Liver (tissue), 9 donors: ENCODE results near the gene NAXE. TPM values are rescaled to one million over a fixed set of nuclear protein-coding genes. Genes with fewer than 3 reads are reported as not detected.
"Not testable (repeated sequence)": the region's sequence is repeated elsewhere in the genome, so short reads cannot be mapped to it uniquely, and the experiment has no call there.

ENCODE experiments used
- DNase-seq: peaks from one replicate; pipeline ENCODE4 v3.0.0-alpha.2; 2017; ENCODE audit warnings: low spot score
- H3K27ac ChIP-seq, 2 donors: one replicate each; pipeline ENCODE4 v1.7.0; 2013; ENCODE audit warnings: inconsistent platforms in 2 of 2, low read length in 2 of 2, control low read depth in 1 of 2, low read depth in 1 of 2, mild to moderate bottlenecking in 1 of 2
- H3K27me3 ChIP-seq, 4 donors: one replicate each; pipeline versions ENCODE4 v1.6.1 to v1.7.0; 2013; ENCODE audit warnings: low read length in 3 of 4, inconsistent platforms in 1 of 4, mild to moderate bottlenecking in 1 of 4, moderate library complexity in 1 of 4; ENCODE audit not compliant: control insufficient read depth in 4 of 4, insufficient read depth in 4 of 4
- H3K36me3 ChIP-seq, 4 donors: one replicate each; pipeline versions ENCODE4 v1.6.1 to v1.7.0; 2013; ENCODE audit warnings: low read length in 3 of 4, mild to moderate bottlenecking in 3 of 4, low read depth in 1 of 4, moderate library complexity in 1 of 4; ENCODE audit not compliant: control insufficient read depth in 4 of 4, insufficient read depth in 3 of 4
- H3K4me1 ChIP-seq, 4 donors: one replicate each; pipeline versions ENCODE4 v1.6.1 to v1.7.0; 2013; ENCODE audit warnings: low read length in 3 of 4, mild to moderate bottlenecking in 3 of 4, moderate library complexity in 1 of 4; ENCODE audit not compliant: control insufficient read depth in 4 of 4, insufficient read depth in 4 of 4
- H3K4me3 ChIP-seq, 3 donors: one replicate each; pipeline versions ENCODE4 v1.6.1 to v1.7.0; 2013; ENCODE audit warnings: low read length in 3 of 3, control low read depth in 1 of 3, low read depth in 1 of 3, mild to moderate bottlenecking in 1 of 3
- H3K9ac ChIP-seq, 2 donors: one replicate each; pipeline ENCODE4 v1.7.0; 2013; ENCODE audit warnings: low read length in 2 of 2, mild to moderate bottlenecking in 2 of 2, moderate library complexity in 2 of 2, control low read depth in 1 of 2, low read depth in 1 of 2
- H3K9me3 ChIP-seq, 4 donors: one replicate each; pipeline versions ENCODE4 v1.6.1 to v1.7.0; 2013; ENCODE audit warnings: low read length in 3 of 4; ENCODE audit not compliant: control insufficient read depth in 4 of 4
- EGR1 ChIP-seq, 2 donors: IDR thresholded peaks; 2 replicates each; pipeline ENCODE4 v1.6.1; 2016 to 2018; ENCODE audit warnings: antibody characterized with exemption in 2 of 2, low read depth in 2 of 2
- FOXA2 ChIP-seq: IDR thresholded peaks from 2 replicates; pipeline ENCODE4 v1.6.1; 2016; ENCODE audit warnings: antibody characterized with exemption
- HNF4A ChIP-seq, 2 donors: conservative IDR thresholded peaks; 2 replicates each; pipeline ENCODE4 v1.6.1; 2016; ENCODE audit warnings: antibody characterized with exemption in 2 of 2, mild to moderate bottlenecking in 2 of 2
- HNF4G ChIP-seq: IDR thresholded peaks from 2 replicates; pipeline ENCODE4 v1.6.1; 2016; ENCODE audit warnings: antibody characterized with exemption
- JUND ChIP-seq, 2 donors: IDR thresholded peaks; 2 replicates each; pipeline ENCODE4 v1.6.1; 2016; ENCODE audit warnings: antibody characterized with exemption in 2 of 2
- MAX ChIP-seq: IDR thresholded peaks from 2 replicates; pipeline ENCODE4 v1.6.1; 2016; ENCODE audit warnings: antibody characterized with exemption
- NR2F2 ChIP-seq: IDR thresholded peaks from 2 replicates; pipeline ENCODE4 v1.6.1; 2016; ENCODE audit warnings: antibody characterized with exemption
- RAD21 ChIP-seq, 2 donors: IDR thresholded peaks; 2 replicates each; pipeline ENCODE4 v1.6.1; 2016; ENCODE audit warnings: antibody characterized with exemption in 2 of 2, mild to moderate bottlenecking in 2 of 2
- SP1 ChIP-seq: IDR thresholded peaks from 2 replicates; pipeline ENCODE4 v1.6.1; 2018; ENCODE audit warnings: antibody characterized with exemption, mild to moderate bottlenecking
- TAF1 ChIP-seq: conservative IDR thresholded peaks from 2 replicates; pipeline ENCODE4 v1.6.1; 2016; ENCODE audit warnings: antibody characterized with exemption, mild to moderate bottlenecking
- YY1 ChIP-seq: IDR thresholded peaks from 2 replicates; pipeline ENCODE4 v1.6.1; 2016; ENCODE audit warnings: antibody characterized with exemption, mild to moderate bottlenecking
- WGBS: extraction: QIAGEN DNeasy Blood & Tissue Kit; methylation state at CpG from one replicate; pipeline ENCODE4 v1.1.7; 2013; 5-methylcytosine and 5-hydroxymethylcytosine counted together
- polyA plus RNA-seq, 2 donors: library from polyadenylated mRNA; stranded (reverse) in 1 of 2; unstranded in 1 of 2; fragments of 200-250 nt in 1 of 2; fragments of >200 nt in 1 of 2; fragmentation: Nextera tagmentation in 1 of 2; extraction: Ambion mirVana in 1 of 2; gene quantifications; one replicate each; pipeline versions ENCODE4 v1.2.1 to v1.2.3, GENCODE V29; 2013 to 2015
- total RNA-seq, 2 donors: library from RNA; depleted of rRNA; stranded (reverse); fragments of >200 nt; gene quantifications; one replicate each; pipeline ENCODE4 v1.2.3, GENCODE V29; 2014
- TF ChIP-seq, protein P1 (sequence below): IDR thresholded peaks from 2 replicates; pipeline ENCODE4 v1.6.1; 2016; ENCODE audit warnings: antibody characterized with exemption
- TF ChIP-seq, protein P2 (sequence below): fragments of 150-350 bp; IDR thresholded peaks from 2 replicates; pipeline ENCODE4 v1.5.1; 2017; ENCODE audit warnings: improper control_type of control experiment, low read depth, low read length; ENCODE audit not compliant: missing input control
- donor health status: healthy.
- donor health status: healthy.
- donor health status: healthy.
- donor health status: healthy.
- donor health status: healthy.

The NAXE gene
- total and polyA plus RNA-seq, 4 donors: 20.6 to 73.8 (median 46.9) TPM

DNA sequence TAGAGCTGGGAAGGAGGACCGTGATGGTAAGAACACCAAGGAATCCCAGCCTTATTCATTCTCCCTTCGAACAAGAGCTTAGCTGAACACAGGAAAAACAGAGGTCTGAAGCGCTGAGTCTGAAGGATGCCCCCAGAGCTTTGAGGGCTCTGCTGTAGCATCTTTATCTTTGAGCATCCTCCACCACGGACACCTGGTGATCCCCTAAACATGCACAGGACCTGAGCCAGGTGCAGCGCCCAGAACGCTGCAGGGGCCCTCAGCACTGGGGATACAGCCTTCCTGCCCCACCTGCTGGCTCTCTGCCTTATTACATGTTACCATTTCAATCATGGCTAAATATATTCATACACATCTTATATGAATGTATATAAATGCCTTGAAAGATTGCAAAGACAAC is 17.4 kb downstream of the NAXE start:
- Histone ChIP-seq H3K4me1 (no peaks in the 10 kb centered on the region), H3K36me3 (no peaks in the 10 kb centered on the region), H3K27ac (no peak overlapping the region), H3K27me3 (peaks cover 0 to 4% (median 0%) of the 10 kb centered on the region in 4 donors), H3K9me3 (no peaks in the 10 kb centered on the region), H3K9ac (no peak overlapping the region), H3K4me3 (no peak overlapping the region)
- no peak for DNase-seq
- WGBS: 46% methylated on average over 6 of the region's 6 CpGs
- TF ChIP-seq SP1 (no peak), NR2F2 (no peak), RAD21 (IDR thresholded peaks at IDR 0.05) (peak; percentile 46 to 65), EGR1 (IDR thresholded peaks at IDR 0.05; ENCODE audit: low read depth in 2 of 2) (no peak)
- TF ChIP-seq, protein P1, sequence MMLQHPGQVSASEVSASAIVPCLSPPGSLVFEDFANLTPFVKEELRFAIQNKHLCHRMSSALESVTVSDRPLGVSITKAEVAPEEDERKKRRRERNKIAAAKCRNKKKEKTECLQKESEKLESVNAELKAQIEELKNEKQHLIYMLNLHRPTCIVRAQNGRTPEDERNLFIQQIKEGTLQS: no peak
- TF ChIP-seq, protein P2, sequence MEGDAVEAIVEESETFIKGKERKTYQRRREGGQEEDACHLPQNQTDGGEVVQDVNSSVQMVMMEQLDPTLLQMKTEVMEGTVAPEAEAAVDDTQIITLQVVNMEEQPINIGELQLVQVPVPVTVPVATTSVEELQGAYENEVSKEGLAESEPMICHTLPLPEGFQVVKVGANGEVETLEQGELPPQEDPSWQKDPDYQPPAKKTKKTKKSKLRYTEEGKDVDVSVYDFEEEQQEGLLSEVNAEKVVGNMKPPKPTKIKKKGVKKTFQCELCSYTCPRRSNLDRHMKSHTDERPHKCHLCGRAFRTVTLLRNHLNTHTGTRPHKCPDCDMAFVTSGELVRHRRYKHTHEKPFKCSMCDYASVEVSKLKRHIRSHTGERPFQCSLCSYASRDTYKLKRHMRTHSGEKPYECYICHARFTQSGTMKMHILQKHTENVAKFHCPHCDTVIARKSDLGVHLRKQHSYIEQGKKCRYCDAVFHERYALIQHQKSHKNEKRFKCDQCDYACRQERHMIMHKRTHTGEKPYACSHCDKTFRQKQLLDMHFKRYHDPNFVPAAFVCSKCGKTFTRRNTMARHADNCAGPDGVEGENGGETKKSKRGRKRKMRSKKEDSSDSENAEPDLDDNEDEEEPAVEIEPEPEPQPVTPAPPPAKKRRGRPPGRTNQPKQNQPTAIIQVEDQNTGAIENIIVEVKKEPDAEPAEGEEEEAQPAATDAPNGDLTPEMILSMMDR: peak; percentile 23

DNA sequence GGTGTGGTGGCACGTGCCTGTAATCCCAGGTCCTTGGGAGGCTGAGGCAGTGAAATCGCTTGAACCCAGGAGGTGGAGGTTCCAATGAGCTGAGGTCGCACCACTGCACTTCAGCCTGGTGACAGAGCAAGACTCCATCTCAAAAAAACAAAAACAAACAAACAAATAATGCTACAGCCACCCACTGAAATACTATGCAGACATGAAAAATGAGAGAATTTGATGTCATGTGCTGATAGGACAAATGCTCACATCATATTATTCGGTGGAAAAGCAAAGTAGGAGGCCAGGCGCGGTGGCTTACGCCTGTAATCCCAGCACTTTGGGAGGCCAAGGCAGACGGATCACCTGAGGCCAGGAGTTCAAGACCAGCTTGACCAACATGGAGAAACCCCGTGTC is 18.5 kb downstream of the NAXE start:
- WGBS: 84% methylated on average over 9 of the region's 9 CpGs
- not testable (repeated sequence) for H3K4me3 ChIP-seq, DNase-seq, H3K27me3 ChIP-seq, H3K36me3 ChIP-seq, H3K9me3 ChIP-seq, H3K9ac ChIP-seq, H3K27ac ChIP-seq, H3K4me1 ChIP-seq

DNA sequence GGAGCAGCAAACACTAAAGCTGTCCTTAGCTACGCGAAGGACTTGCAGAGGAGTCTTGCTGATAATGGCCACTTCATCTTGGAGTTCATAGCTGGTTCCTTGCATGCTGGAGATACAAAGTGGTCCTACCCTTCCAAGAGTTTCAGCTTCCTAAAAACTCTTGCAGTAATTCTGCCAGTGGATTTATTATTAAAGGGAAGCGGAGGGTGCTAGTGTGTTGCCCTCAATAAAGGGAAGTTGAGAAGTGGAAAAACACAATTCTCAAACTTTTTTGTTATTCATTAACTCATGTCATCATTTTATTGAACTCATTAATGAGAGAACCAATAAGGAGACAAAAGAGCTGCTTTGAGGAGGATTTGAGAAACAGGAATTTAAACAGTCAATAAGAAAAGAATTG is 21.1 kb downstream of the NAXE start:
- no peak for DNase-seq
- Histone ChIP-seq H3K9ac (no peak overlapping the region), H3K27ac (no peak overlapping the region), H3K27me3 (peaks cover 0 to 4% (median 0%) of the 10 kb centered on the region in 4 donors), H3K9me3 (no peaks in the 10 kb centered on the region), H3K36me3 (no peaks in the 10 kb centered on the region), H3K4me1 (no peaks in the 10 kb centered on the region), H3K4me3 (no peak overlapping the region)
- WGBS: 49% methylated on average over 3 of the region's 3 CpGs
- TF ChIP-seq HNF4A (conservative IDR thresholded peaks at IDR 0.05) (no peak), MAX (no peak), HNF4G (no peak)

GRCh38 chr1:156615946-156616345 is 24.4 kb downstream of the NAXE start:
- Histone ChIP-seq H3K27me3 (peaks cover 0 to 4% (median 0%) of the 10 kb centered on the region in 4 donors), H3K4me1 (no peaks in the 10 kb centered on the region), H3K4me3 (no peak overlapping the region), H3K27ac (no peak overlapping the region), H3K9me3 (no peaks in the 10 kb centered on the region), H3K9ac (no peak overlapping the region), H3K36me3 (no peaks in the 10 kb centered on the region)
- TF ChIP-seq FOXA2: no peak
- no peak for TF ChIP-seq SP1
- no peak for TF ChIP-seq HNF4A (conservative IDR thresholded peaks at IDR 0.05)
- TF ChIP-seq, protein P1: no peak
- no peak for TF ChIP-seq HNF4G
- TF ChIP-seq, protein P2: no peak
- no peak for TF ChIP-seq TAF1
- TF ChIP-seq JUND (IDR thresholded peaks at IDR 0.05): no peak
- TF ChIP-seq NR2F2: no peak
- TF ChIP-seq YY1: no peak
- TF ChIP-seq MAX: no peak
- no peak for TF ChIP-seq RAD21 (IDR thresholded peaks at IDR 0.05)
- WGBS: 47% methylated on average over 4 of the region's 4 CpGs
- DNase-seq: no peak
